GM19099 (cell line): ENCODE results near the gene KHDC1L.

Experiments used
- POLR2A ChIP-seq: IDR thresholded peaks from 3 replicates; pipeline ENCODE4 v1.6.1; 2011; ENCODE audit warnings: low read depth; ENCODE audit not compliant: insufficient read length; ENCODE audit errors: extremely low read depth

The KHDC1L gene

DNA sequence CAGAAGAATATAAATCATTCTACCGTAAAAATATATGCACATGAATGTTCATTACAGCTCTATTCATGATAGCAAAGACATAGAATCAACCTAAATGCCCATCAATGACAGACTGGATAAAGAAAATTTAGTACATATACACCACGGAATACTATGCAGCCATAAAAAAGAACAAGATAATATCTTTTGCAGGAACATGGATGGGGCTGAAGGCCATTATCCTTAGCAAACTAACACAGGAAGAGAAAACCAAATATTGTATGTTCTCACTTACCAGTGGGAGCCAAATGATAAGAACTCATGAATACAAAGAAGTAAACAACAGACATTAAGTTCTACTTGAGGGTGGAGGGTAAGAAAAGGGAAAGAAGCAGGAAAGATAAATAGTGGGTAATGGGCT, 8.4 kb downstream of the KHDC1L start:
- no peak for TF ChIP-seq POLR2A

DNA sequence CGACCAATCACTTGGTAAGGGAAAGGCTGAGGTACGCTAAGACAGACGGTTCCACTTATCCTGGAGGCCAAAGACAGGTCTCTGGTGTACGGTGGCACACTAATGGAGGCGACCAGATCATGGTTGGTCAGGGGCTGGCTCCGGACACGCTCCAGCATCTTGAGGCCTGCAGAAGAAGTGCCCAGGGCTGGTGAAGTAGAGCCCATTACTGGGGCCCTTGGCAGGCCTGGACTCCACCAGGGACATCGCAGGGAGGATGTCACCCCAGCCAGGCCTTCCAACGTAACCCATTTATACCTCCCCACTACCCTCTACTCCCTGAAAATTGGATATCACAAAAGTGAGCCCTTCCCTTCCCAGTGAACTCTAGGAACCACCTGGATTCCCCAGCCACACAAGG, 16.2 kb downstream of the KHDC1L start:
- no peak for TF ChIP-seq POLR2A

DNA sequence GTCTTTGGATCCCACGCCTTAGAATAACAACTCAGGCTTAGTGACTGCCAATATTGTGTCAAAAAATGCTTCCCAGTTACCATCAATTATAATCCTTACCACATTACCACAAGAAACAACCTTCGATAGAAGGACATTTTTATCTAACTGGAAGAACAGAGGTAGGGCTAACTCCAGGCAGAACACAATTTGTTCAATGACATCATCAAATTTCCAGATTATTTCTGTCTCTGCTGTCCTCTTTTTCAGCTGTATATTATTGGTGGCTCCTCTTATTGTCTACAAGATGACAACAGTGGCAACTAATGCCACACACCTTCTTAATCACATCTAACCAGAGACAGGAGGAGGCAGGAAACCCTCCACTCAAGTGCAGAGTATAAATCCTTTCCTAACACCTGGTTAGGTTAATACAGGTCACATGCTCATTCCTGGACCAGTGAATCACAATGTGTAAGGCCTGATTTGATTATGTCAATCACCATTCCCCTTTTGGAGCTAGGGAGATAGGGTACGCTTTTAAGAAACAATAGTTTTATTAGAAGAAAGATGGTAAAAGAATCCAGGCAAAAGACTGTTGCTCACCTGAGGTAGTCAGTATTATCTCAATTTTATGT, 18.0 kb downstream of the KHDC1L start:
- TF ChIP-seq POLR2A, result no peak

DNA sequence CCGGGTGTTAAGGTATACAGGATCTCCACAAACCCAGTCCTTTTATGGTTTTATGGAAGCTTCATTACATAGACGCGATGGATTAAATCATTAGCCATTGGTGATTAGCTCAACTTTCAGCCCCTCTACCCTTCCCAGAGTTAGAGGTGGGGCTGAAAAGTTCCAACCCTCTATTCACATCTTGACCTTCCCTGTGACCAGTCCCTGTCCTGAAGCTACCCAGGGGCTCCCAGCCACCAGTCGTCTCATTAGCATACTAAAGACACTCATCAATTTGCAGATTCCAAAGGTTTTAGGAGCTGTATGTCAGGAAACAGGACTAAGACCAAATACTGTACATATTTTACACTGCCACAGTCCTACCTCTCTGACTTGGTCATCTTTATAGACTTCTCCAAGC, 21.0 kb downstream of the KHDC1L start:
- TF ChIP-seq POLR2A, result no peak

DNA sequence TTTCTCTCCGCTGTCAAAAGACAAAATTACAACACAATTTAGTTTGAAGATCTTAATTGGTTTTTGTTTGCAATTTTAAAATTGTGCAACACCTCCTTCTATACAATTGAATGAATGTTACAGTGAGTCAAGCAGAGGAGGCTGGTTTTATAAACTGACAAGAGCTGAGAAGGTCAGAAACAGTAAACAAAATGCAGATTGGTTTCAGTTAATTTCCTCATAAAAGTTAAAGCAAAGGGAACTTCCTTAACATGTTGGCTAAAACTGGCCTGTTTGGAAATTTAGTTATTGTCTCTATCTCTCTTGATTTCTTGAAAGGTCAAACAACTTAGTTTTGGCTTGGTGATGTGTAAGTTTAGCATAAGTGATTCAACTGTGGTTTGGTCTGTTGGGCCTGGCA, 22.2 kb downstream of the KHDC1L start:
- TF ChIP-seq POLR2A, result no peak

DNA sequence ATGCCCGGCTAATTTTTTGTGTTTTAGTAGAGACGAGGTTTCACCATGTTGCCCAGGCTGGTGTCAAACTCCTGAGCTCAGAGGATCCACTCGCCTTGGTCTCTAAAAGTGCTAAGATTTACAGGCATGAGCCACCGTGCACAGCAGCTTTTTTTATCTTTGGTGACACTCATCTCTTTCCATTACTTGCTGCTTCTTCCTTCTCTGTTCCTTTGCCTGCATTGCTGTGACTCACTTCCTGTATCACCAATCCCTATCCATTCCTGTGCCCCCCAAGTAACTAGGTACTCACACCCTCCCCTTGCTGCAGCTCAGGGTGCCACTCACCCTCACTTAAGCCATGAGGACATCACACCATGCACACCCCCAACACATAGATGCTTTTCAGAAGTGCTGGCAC, 24.6 kb downstream of the KHDC1L start:
- TF ChIP-seq POLR2A, result no peak

DNA sequence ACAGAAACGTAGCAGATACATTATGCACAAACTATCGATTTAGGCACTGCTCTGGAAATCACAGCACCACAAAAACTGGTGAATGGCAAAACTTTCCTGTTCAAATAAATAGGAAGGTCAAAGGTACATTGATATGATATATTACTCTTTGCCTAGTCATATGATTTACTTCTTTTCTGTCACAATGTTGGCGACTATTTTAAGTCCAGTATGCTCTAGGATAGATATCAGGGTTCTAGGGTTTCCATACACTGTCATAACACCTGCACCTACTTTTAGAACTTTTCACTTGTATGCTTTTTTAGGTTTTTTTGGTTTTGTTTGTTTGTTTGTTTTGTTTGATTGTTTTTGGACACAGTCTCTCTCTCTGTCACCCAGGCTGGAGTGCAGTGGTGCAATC, 25.0 kb downstream of the KHDC1L start:
- no peak for TF ChIP-seq POLR2A

DNA sequence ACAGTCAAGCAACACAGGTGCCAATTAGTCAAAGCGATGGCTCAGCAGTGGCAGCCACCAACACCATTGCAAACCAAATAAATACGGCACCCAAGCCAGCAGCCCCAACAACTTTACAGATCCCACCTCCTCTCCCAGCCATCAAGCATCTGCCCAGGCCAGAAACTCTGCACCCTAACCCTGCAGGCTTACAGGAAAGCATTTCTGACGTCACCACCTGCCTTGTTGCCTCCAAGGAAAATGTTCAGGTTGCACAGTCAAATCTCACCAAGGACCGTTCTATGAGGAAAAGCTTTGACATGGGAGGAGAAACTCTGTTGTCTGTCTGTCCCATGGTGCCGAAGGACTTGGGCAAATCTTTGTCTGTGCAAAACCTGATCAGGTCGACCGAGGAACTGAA, 30.6 kb downstream of the KHDC1L start:
- no peak for TF ChIP-seq POLR2A

DNA sequence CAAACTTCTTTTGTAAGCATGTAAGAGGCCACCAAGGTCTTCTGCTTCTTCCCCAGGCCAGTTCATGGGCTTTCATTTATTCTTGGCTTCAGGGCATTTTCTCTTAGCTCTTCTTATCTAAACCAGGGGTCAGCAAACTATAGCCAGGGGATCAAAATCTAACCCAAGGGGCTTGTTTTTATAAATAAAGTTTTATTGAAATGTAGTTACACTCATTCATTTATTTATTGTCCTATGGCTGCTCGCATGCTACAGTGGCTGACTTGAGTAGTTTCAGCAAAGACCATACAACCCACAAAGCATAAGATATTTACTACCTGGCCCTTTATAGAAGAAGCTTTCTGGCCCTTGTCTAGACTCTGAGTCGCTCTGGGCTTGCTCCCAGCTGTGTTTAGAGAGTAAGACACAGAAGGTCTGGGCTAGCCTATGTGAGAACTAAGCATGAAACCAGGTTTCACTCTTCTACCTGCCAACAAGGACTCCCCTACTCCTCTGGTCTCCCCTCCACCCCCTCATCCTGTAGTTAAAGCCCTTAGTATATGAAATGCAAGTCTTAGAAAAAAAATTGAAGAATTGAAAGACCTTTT, 43.2 kb downstream of the KHDC1L start:
- TF ChIP-seq POLR2A, result no peak

DNA sequence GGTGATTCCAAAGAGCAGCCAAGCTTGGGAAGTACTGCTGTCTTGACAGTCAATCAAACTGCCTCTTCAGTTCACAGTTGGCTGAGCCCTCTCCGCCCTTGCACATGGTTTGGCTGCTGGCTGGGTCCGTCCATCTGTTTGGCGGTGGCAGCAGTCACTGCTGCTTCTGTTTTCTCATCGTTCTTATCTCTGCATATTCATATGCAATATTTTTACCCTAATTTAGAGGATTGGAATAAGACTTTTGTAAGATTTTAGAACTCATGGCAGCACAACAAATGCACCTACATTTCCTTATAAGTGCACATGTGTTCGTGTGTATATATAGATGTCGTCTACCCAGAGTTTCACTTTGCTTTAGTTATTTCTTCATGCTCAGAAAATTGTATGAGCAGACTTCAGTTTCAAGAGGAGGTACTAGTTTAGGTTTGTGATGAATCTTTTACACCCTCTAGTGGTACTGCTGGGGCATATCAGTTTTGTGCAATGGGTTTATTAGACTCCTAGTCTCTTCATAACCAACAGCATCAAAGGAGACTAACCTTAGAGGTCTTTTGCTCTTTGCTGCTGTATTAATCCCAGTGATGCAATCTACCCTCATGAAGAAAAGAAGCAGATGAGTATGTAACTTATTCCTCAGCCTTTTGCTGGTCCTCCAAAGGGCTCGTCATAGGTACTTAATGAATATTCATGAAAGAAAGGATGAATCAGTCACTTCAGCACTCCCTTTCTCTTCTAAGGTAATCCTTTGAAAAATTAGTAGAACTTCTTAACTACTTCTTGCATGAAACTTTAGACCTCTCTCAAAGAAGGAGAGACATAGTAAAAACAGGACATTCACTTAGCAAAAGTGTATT, 44.3 kb downstream of the KHDC1L start:
- TF ChIP-seq POLR2A, result no peak

DNA sequence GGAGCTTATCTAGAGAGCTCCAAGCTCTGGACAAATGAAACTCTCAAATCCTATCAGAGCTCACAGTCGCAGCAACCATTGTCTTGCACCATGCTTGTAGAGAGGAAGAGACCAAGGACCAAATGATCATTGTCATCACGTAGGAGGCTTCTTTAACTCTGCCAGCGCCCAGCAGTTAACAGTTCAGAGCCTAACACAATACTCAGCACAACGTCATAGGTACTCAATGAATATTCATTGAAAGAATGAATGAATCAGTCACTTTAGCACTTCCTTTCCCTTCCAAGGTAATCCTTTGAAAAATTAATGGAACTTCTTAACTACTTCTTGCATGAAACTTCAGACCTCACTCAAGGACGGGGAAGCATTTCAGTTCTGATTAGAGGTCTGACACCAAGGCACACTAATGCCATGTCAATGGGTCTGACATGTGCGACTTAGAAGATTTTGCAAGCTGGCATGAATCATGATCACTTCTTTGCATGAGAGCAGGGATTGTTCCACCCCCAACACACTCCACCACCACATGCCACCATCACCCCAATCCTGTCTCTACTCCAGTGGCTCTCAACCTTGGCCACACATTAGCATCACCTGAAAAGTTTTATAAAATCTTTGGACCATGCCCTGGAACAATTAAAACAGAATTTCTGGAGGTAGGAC, 45.1 kb downstream of the KHDC1L start:
- TF ChIP-seq POLR2A, result no peak

DNA sequence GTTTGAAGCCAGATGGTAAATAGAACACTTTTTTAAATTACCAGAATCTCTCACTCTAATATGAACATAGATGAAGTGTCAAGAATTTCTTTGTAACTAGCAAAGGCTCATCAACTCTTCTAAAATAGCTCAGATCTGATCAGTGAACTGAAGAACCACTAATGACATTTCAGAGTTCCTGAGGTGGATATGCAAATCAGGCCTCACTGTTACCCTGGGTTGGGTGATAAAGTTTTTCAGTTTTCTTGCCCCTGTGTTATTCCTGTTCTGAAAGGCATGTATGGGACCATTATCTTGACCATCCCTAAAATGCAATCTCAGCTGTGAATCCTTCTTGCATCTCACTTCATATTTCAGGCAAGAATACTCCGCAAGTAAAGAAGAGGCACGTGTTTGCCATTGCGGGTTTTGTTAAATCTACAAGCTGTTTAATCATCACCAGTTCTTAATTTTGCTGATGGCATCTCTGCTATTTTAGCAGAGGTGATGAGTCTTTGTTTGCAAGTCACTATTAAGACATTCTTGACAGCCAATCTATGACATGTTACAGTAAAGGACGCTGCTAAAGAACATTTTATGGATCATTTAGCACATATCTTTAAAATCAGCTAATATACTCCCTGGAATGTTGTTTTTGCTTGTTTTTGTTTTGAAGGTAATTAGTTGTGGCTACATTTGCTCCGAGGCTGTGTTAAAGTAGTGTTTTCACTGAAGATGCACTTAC, 47.9 kb downstream of the KHDC1L start:
- TF ChIP-seq POLR2A, result no peak

DNA sequence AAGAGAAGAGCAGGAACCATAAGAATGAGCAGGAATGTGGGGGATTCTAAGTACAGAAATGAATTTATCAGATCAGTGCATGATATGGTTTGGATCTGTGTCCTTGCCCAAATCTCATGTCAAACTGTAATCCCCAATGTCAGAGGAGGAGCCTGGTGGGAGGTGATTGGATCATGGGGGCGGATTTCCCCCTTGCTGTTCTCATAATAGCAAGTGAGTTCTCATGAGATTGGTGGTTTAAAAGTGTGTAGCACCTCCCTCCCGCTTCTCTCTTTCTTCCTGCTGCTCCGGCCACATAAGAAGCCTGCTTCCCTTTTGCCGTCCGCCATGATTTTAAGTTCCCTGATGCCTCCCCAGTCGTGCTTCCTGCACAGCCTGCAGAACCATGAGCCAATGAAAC, 49.2 kb downstream of the KHDC1L start:
- TF ChIP-seq POLR2A, result no peak

DNA sequence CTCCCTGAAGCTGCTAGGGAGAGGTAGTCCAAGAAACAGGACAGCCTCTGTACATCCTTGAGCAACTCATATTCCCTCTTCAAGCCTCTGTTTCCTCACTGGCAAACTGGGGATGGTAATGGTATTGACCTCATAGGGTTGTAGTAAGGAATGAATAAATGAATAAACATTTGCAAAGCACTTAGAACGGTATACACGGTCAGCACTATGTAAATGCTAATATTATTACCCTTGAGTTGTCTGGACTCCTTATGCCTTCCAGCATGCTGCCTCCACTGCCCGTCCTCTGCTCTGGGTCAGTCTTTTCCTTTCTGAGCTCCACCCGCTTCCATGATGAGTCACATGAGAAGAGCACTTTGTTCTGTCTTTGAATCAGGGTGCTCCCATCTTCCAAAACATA, 50.6 kb downstream of the KHDC1L start:
- TF ChIP-seq POLR2A, result no peak
